HL-60 (cell line): ENCODE results near the gene SYCE3.
"Not testable (repeated sequence)": the region's sequence is repeated elsewhere in the genome, so short reads cannot be mapped to it uniquely, and the experiment has no call there.

ENCODE experiments used
- DNase-seq, 2 experiments: peaks; one replicate each; pipeline ENCODE4 v3.0.0-alpha.2; 2010 to 2020; ENCODE audit warnings: low read depth in 1 of 2, low spot score in 1 of 2
- H3K27ac ChIP-seq: fragments of 250-450 bp; sonication (Bioruptor Pico); replicated peaks from 2 replicates; pipeline ENCODE4 v1.5.1; 2020; ENCODE audit warnings: mild to moderate bottlenecking, moderate library complexity
- H3K27me3 ChIP-seq: fragments of 250-450 bp; sonication (Bioruptor Pico); 2 replicates; pipeline ENCODE4 v1.5.1; 2021; ENCODE audit warnings: mild to moderate bottlenecking, moderate library complexity; ENCODE audit not compliant: insufficient read depth, poor library complexity, severe bottlenecking
- H3K4me3 ChIP-seq: replicated peaks from 2 replicates; pipeline ENCODE4 v1.5.1; 2011; ENCODE audit warnings: mild to moderate bottlenecking, control low read depth, low read length; ENCODE audit not compliant: insufficient read depth
- GABPA ChIP-seq: IDR thresholded peaks from 2 replicates; pipeline ENCODE4 v1.6.1; 2012; ENCODE audit warnings: low read depth
- POLR2AphosphoS5 ChIP-seq: IDR thresholded peaks from 2 replicates; pipeline ENCODE4 v1.6.1; 2012; ENCODE audit warnings: low read depth
- SPI1 ChIP-seq: IDR thresholded peaks from 2 replicates; pipeline ENCODE4 v1.6.1; 2012; ENCODE audit warnings: low read depth, mild to moderate bottlenecking, borderline replicate concordance
- TF ChIP-seq, protein P1 (sequence below): IDR thresholded peaks from one replicate; pipeline ENCODE4 v1.5.1; 2011; ENCODE audit warnings: low read length, control low read depth, inconsistent platforms; ENCODE audit not compliant: insufficient read depth
- TF ChIP-seq, protein P2 (sequence below): IDR thresholded peaks from 2 replicates; pipeline ENCODE4 v1.6.1; 2012; ENCODE audit warnings: low read depth; ENCODE audit not compliant: insufficient replicate concordance

The SYCE3 gene

DNA sequence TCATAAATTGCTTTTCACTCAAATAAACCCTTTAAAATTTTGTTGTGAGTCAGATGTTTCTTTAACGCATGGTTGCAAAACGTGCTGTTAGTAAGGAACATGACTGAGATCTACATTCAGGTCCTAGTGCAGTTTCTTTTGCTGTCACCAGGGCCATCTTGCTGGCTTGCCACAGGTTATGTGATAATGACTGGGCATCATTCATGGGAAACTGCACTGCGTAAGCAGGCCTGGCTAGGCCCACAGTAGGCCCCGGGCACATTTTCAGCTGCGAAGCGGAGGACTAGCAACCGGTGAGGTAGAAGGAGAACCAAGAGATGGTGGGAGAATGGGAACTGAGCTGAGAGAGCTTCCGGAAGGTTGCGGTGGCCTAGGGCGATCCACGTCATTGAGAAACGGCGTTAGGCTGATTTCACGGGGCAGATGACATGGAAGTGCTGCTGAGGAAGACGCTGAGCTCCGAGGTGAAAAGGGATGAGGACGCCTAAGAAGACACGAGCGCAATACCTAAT is 20.2 kb downstream of the SYCE3 start:
- Histone ChIP-seq H3K27ac (peak overlapping the region; percentile 92), H3K27me3 (no peaks in the 10 kb centered on the region), H3K4me3 (no peak overlapping the region)
- peak; percentile 90 for DNase-seq
- TF ChIP-seq, protein P1, sequence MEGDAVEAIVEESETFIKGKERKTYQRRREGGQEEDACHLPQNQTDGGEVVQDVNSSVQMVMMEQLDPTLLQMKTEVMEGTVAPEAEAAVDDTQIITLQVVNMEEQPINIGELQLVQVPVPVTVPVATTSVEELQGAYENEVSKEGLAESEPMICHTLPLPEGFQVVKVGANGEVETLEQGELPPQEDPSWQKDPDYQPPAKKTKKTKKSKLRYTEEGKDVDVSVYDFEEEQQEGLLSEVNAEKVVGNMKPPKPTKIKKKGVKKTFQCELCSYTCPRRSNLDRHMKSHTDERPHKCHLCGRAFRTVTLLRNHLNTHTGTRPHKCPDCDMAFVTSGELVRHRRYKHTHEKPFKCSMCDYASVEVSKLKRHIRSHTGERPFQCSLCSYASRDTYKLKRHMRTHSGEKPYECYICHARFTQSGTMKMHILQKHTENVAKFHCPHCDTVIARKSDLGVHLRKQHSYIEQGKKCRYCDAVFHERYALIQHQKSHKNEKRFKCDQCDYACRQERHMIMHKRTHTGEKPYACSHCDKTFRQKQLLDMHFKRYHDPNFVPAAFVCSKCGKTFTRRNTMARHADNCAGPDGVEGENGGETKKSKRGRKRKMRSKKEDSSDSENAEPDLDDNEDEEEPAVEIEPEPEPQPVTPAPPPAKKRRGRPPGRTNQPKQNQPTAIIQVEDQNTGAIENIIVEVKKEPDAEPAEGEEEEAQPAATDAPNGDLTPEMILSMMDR: no peak
- 0 out of 2 replicates have a peak, but pooled peaks have one; percentile 35 for TF ChIP-seq POLR2AphosphoS5

DNA sequence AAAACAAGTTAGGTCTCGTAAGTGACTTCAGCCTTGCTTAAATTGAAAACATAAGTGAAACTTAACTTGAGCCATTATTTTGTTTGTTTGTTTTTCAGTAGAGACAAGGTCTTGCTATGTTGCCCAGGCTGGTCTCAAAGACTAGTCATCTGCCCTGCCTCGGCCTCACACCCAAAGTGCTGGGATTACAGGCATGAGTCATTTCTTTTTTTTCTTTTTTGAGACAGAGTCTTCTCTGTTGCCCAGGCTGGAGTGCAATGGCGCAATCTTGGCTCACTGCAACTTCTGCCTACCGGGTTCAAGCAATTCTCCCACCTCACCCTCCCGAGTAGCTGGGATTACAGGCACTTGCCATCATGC is 21.1 kb downstream of the SYCE3 start:
- DNase-seq: peak; percentile 86 to 91
- not testable (repeated sequence) for H3K27me3 ChIP-seq, H3K4me3 ChIP-seq
- peak overlapping the region; percentile 92 for H3K27ac ChIP-seq
- TF ChIP-seq, protein P2, sequence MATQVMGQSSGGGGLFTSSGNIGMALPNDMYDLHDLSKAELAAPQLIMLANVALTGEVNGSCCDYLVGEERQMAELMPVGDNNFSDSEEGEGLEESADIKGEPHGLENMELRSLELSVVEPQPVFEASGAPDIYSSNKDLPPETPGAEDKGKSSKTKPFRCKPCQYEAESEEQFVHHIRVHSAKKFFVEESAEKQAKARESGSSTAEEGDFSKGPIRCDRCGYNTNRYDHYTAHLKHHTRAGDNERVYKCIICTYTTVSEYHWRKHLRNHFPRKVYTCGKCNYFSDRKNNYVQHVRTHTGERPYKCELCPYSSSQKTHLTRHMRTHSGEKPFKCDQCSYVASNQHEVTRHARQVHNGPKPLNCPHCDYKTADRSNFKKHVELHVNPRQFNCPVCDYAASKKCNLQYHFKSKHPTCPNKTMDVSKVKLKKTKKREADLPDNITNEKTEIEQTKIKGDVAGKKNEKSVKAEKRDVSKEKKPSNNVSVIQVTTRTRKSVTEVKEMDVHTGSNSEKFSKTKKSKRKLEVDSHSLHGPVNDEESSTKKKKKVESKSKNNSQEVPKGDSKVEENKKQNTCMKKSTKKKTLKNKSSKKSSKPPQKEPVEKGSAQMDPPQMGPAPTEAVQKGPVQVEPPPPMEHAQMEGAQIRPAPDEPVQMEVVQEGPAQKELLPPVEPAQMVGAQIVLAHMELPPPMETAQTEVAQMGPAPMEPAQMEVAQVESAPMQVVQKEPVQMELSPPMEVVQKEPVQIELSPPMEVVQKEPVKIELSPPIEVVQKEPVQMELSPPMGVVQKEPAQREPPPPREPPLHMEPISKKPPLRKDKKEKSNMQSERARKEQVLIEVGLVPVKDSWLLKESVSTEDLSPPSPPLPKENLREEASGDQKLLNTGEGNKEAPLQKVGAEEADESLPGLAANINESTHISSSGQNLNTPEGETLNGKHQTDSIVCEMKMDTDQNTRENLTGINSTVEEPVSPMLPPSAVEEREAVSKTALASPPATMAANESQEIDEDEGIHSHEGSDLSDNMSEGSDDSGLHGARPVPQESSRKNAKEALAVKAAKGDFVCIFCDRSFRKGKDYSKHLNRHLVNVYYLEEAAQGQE: peak; percentile 12

DNA sequence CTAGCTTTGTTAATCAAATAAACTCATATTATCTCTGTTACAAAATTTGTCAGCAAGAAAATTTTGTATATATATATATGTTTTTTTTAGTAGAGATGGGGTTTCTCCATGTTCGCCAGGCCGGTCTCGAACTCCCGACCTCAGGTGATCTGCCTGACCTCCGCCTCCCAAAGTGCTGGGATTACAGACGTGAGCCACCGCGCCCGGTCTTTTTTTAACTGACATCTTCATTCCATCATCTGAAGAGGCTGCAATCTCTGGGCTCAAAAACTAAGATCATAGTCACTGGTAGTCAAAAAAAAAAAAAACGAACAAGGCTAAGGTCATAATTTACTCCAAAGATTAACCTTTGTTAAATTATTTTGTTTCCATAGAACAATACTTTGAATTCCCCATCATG is 22.3 kb downstream of the SYCE3 start:
- no peak overlapping the region for H3K4me3 ChIP-seq
- TF ChIP-seq, protein P1: no peak
- TF ChIP-seq POLR2AphosphoS5: no peak
- TF ChIP-seq, protein P2: no peak
- no peak for TF ChIP-seq GABPA
- TF ChIP-seq SPI1: no peak
- peak overlapping the region; percentile 92 for H3K27ac ChIP-seq
- DNase-seq: no peak
- no peaks in the 10 kb centered on the region for H3K27me3 ChIP-seq

- no peak for DNase-seq
- H3K27me3 ChIP-seq: no peaks in the 10 kb centered on the region
- H3K4me3 ChIP-seq: no peak overlapping the region
- peak overlapping the region; percentile 92 for H3K27ac ChIP-seq
- no peak for TF ChIP-seq GABPA
- no peak for TF ChIP-seq SPI1
- TF ChIP-seq POLR2AphosphoS5: no peak
- TF ChIP-seq, protein P2: no peak
- TF ChIP-seq, protein P1: no peak
These were observed 25.0 kb downstream of the SYCE3 start for GRCh38 chr22:50537765-50538164.
